IPS DF 19.7 (cell line): ENCODE measurements around the gene VAT1.
"Not testable (repeated sequence)": the region's sequence is repeated elsewhere in the genome, so short reads cannot be mapped to it uniquely, and the experiment has no call there.

Experiments
- DNase-seq: peaks from one replicate; pipeline ENCODE4 v3.0.0-alpha.2; 2013; ENCODE audit warnings: low read depth, low spot score

The VAT1 gene

DNA sequence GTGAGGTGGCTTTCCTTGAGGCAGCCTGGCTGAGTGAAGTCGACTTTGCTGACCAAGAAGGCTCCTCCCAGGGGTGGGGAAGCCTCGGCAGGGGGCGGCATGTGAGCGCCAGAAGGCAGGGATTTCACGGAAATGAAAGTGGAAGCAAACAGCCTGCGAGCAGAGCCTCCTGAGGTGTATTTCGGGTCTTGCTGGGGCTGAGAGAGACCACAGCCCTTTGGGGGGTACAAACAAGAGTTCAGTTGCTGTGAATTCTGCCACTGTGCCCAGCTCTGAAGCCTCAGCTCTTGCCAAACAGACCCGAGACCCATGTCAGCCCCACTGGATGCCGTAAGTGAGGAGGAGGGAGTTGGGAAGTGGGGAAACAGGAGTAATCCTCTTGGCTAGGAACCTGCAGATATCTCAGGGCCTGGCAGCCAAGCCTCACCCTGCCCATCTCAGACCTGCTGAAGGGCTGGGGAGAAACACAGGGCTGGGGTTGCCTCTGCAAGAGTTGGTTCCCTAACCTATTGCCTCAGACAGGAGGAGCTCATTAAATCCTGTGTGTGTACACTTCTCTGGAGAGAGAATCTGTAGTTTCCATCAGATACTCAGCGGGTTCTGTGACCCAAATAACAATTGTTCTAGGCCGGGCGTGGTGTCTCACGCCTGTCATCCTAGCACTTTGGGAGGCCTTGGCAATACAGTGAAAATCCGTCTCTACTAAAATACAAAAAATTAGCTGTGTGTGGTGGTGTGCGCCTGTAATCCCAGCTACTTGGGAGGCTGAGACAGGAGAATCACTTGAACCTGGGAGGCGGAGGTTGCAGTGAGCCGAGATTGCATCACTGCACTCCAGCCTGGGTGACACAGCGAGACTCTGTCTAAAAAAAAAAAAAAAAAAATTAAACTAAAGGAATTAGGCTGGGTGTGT, 15.3 kb downstream of the VAT1 start, which contains the start of gene IFI35:
IFI35 (plus strand) TSS at position 146 of the 913 bp plus-strand sequence; CDS start at position 310, 164 bp downstream.
- DNase-seq, result no peak

- no peak for DNase-seq
Measured at GRCh38 chr17:43003542-43004172, 18.5 kb downstream of the VAT1 start.

- DNase-seq, result not testable (repeated sequence)
Measured at GRCh38 chr17:43000894-43001293, 21.3 kb downstream of the VAT1 start.

DNA sequence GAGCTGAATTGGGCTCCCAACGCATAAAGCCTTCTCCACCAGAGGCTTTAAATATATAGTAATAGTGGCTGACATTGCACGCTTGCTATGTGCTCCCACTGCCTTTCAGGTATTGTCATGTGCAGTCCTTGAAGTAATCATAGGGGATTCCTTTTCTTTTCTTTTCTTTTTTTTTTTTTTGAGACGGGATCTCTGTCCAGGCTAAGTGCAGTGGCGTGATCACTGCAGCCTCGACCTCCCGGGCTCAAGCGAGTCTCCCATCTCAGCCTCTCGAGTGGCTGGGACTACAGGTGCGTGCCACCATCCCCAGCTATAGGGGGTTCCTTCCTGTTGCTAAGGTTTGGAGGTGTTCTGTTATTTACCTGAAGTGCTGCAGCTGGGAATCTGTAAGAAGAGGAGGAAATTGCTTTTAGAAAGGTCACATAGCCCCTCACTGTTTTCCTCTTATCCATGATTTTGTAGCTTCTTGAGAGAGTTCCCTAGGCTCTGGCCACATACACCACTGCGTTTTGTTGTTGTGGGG, 23.1 kb downstream of the VAT1 start:
- no peak for DNase-seq

DNA sequence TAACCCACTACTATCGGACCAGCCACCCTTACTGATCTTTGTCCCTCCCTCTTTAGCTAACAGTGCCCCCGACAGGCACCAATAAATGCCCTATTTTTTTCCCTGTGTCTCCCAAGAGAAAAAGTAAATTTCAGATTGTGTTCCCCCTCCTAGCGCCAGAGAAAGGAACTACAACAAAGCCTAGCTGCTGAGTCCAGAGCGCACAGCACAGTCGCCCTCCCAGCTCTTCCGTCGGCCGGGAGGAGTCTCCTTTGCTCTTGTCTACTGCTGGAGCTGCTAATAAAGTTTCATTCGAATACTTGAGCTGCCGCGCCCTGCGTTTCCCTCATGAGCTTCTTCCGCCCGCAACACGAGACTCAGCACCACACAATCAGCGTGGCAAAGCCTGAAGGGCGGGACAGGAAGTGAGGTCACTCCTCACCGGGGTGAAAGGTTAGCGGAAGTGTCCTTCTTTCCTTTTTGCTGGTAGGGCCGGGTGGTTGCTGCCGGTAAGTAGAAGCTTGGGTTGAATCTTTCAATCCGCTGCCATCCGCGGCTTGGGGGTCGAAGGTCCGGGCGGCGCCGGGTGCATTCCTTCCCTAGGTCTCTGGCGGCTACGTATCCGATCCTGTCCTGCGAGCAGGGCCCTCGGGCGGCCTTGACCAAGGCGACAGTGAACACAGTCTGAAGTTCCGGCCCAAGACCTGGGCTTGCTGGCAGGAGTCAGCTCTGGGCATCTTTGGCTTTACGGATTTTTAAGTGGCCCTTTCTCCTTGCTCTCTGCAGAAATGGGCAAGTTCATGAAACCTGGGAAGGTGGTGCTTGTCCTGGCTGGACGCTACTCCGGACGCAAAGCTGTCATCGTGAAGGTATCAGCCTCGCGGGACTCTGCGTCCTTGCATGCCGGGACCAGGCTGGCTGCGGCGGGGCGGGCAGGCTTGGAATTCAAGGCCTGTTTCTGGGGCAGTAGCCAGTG, 23.9 kb downstream of the VAT1 start, which contains the start of gene RPL27:
RPL27 (plus strand) TSS at position 436 of the 955 bp plus-strand sequence; CDS start at position 768, 332 bp downstream.
- DNase-seq, result peak; percentile 100

DNA sequence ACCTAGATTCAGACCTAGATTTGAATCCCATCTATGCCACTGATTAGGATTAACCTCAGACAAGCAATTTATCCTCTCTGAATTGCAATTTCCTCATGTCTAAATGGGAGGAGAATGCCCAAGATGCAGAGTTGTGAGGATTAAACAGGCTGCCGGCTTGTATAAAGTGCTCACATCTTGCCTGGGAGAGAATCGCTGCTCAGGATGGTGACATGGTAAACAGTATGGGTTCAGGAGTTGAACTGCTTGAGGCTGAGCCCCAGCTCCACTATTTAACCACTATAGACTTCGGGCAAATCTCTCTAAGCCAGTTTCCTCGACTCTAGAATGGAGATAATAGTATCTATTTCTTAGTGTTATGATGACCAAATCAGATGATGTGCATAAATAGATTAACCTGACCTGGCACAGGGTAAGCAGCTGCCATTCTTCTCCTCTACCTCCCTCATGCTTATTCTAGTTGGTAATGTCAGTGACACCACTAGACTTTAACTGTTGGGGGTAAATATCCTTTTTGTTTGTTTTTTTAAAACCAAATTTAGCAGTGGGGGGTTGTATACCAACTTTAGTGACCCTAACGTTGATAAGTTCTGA, 24.7 kb downstream of the VAT1 start:
- no peak for DNase-seq

DNA sequence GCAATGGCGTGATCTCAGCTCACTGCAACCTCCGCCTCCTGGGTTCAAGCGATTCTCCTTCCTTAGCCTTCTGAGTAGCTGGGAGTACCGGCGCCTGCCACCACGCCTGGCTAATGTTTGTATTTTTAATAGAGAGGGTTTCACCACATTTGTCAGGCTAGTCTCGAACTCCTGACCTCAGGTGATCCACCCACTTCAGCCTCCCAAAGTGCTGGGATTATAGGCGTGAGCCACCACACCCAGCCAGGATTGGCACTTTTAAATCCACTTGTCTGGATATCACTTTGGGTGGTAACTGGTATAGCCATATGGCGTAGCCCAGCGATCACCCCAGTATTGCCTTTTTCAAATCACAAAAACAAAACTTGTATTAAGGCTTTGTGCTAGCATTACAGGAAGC, 28.3 kb downstream of the VAT1 start:
- not testable (repeated sequence) for DNase-seq

DNA sequence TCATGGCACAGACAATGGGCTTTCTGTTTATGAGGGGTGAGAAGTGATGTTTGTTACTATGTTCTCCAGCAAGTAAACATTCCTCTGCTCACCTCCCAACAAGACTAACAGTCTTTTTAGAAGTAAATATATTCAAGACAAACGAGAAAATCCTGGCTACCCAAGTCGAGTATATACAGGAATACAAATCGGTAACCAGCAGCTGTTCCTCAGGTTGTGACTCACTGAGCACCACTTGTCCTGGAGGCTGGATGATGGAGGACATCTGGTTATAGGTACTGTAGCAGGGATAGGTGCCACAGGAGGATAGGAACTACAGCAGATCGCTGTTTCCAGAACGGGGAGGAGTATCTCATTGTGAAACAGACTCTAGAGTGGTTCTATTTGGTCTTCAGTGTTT, 29.3 kb downstream of the VAT1 start:
- DNase-seq, result no peak

DNA sequence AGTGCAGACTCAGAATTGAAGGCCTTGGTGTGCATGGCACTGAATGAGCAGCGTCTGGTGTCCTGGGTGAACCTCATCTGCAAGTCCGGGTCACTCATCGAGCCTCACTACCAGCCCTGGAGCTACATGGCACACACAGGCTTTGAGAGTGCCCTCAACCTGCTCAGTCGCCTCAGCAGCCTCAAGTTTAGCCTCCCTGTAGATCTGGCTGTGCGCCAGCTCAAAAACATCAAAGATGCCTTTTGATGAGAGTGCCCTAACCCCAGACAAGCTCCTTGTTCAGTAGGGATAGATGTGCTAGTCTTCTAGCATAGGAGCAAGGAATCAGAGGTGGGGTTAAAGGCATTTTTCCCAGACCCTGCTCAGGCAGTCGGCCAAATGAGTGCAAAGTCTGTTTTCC, 30.7 kb downstream of the VAT1 start:
- DNase-seq, result no peak

DNA sequence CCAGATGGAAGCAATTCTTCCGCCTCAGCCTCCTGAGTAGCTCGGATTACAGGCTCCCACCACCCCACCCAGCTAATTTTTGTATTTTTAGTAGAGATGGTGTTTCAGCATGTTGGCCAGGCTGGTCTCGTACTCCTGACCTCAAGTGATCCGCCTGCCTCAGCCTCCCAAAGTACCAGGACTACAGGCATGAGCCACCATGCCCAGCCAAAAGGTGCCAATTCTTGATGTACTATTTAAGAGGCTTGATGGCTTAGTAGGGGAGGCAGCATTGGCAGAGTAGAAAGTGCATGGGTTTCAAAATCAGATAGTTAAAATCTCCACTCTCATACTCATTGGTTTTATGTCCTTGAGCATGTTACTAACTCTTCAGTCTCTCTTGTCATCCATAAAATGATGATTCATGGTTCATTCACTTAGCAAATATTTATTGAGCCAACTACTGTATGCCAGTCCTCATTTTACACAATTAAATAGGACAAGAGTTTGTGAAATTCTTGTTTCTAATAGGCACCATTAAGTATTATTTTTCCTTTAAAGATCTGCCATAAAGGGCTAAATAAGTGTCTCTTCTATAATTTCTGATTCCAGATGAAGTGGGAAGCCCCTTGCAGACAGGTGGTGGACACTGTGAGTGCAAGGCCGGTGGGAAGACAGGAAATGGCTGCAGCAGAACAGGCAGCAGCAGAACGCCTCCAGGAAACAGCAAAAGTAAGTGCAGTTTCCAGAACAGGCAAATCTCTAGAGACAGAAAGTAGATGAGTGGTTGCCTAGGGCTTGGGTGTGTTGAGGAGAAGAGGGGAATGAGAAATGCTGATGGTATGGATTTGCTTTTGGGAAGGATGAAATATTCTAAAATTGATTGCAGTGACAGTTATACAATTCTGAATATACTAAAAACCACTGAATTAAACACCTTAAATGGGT, 32.2 kb downstream of the VAT1 start:
- DNase-seq, result no peak

GRCh38 chr17:42989141-42989540, 33.0 kb downstream of the VAT1 start:
- no peak for DNase-seq

DNA sequence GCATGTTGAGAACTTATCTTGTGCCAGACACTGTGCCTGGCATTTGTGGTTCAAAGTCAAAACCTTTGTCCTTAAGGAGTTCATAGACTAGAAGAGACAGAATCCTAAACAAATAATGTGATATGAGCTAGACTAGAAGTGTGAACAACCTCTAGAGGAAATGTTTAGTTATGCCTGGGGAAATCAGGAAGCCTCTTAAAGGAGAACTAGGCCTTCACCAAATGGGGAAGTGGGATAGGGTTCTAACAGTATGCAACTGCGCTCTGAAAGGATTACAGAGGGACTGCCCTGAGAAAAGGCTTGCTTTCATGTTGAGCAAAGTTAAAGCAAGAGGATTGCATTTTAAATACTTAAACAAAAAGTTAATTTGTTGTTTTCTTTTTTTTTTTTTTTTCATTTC, 37.0 kb downstream of the VAT1 start:
- no peak for DNase-seq

- no peak for DNase-seq
Measured at GRCh38 chr17:42982266-42982665, 39.9 kb downstream of the VAT1 start.

- DNase-seq, result no peak
Measured at GRCh38 chr17:42980766-42981397, 41.3 kb downstream of the VAT1 start.

GRCh38 chr17:42980274-42980765, 41.9 kb downstream of the VAT1 start, which contains the start of gene RUNDC1:
TSS of gene RUNDC1 (plus strand) at chr17:42980565. CDS start at chr17:42980577, 12 bp downstream.
- DNase-seq, result no peak

- DNase-seq, result no peak
Measured at GRCh38 chr17:42979511-42980273, 42.5 kb downstream of the VAT1 start, which contains the start of gene PTGES3L. TSS of gene PTGES3L (minus strand) at chr17:42980080. CDS start at chr17:42980053, 27 bp downstream.

- not testable (repeated sequence) for DNase-seq
Measured at GRCh38 chr17:42975701-42976100, 46.5 kb downstream of the VAT1 start.

- DNase-seq, result no peak
Measured at GRCh38 chr17:42975265-42975664, 46.9 kb downstream of the VAT1 start.
